AG04450 (cell line): ENCODE measurements around the gene HECW1. TPM values are rescaled to one million over a fixed set of nuclear protein-coding genes. Genes with fewer than 3 reads are reported as not detected.
"Not testable (repeated sequence)": the region's sequence is repeated elsewhere in the genome, so short reads cannot be mapped to it uniquely, and the experiment has no call there.

Source experiments
- CTCF ChIA-PET: fragments of 300-600, 350-600 bp; formaldehyde crosslinking; extraction: SDS; loops from one replicate; lab custom pipeline; 2022; ENCODE audit warnings: antibody characterized with exemption, inconsistent platforms; lab: Charles Lee
- POLR2A ChIA-PET: fragments of 350-600 bp; formaldehyde crosslinking; extraction: SDS; loops from one replicate; lab custom pipeline; 2021; ENCODE audit warnings: antibody characterized with exemption, inconsistent platforms; lab: Yijun Ruan, JAX
- DNase-seq: peaks from one replicate; pipeline ENCODE4 v3.0.0-alpha.2; 2011; ENCODE audit warnings: low read depth, low spot score
- H3K27ac ChIP-seq: one replicate; pipeline ENCODE4 v1.5.1; 2012; ENCODE audit warnings: low read depth, low read length, control low read depth
- H3K27me3 ChIP-seq: one replicate; pipeline ENCODE4 v1.6.0; 2012; ENCODE audit warnings: low read length; ENCODE audit not compliant: control insufficient read depth, insufficient read depth
- H3K4me3 ChIP-seq: 2 replicates; pipeline ENCODE4 v1.5.1; 2011; ENCODE audit warnings: mild to moderate bottlenecking, low read depth, low read length, control low read depth
- H3K9me3 ChIP-seq: 2 replicates; pipeline ENCODE4 v1.5.1; 2012; ENCODE audit warnings: low read length; ENCODE audit not compliant: control insufficient read depth, insufficient read depth
- polyA plus RNA-seq: library from polyadenylated mRNA; depleted of rRNA; stranded (reverse); fragments of >200 nt; gene quantifications from 2 replicates; pipeline ENCODE4 v1.2.3, GENCODE V29; 2011
- TF ChIP-seq, protein P1 (sequence below): IDR thresholded peaks from 2 replicates; pipeline ENCODE4 v1.5.1; 2011; ENCODE audit warnings: low read depth, low read length, control low read depth, inconsistent platforms

The HECW1 gene
- polyA plus RNA-seq, 1 experiment: 2.6 TPM

DNA sequence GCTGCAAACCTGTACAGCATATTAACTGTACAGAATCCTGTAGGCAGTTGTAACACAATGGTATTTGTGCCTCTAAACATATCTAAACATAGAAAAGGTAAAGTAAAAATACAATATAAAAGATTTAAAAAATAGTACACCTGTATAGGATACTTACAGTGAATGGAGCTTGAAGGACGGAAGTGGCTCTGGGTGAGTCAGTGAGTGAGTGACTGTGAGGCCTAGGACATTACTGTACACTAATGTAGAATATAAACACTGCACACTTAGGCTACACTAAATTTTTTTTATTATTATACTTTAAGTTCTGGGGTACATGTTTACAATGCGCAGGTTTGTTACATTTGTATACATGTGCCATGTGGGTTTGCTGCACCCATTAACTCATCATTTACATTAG lies 373.1 kb downstream of the HECW1 start:
- no peaks in the 10 kb centered on the region for H3K9me3 ChIP-seq
- peaks cover 4% of the 10 kb centered on the region for H3K27me3 ChIP-seq
- TF ChIP-seq, protein P1, sequence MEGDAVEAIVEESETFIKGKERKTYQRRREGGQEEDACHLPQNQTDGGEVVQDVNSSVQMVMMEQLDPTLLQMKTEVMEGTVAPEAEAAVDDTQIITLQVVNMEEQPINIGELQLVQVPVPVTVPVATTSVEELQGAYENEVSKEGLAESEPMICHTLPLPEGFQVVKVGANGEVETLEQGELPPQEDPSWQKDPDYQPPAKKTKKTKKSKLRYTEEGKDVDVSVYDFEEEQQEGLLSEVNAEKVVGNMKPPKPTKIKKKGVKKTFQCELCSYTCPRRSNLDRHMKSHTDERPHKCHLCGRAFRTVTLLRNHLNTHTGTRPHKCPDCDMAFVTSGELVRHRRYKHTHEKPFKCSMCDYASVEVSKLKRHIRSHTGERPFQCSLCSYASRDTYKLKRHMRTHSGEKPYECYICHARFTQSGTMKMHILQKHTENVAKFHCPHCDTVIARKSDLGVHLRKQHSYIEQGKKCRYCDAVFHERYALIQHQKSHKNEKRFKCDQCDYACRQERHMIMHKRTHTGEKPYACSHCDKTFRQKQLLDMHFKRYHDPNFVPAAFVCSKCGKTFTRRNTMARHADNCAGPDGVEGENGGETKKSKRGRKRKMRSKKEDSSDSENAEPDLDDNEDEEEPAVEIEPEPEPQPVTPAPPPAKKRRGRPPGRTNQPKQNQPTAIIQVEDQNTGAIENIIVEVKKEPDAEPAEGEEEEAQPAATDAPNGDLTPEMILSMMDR: no peak
- ChIA-PET CTCF (interaction anchor here (1.1 kb wide), 1 partner anchor 214 kb away, joined by 4 read pairs; no protein-coding TSS in a partner anchor), POLR2A (no interaction called here)
- no peak for DNase-seq
- no peak overlapping the region for H3K4me3 ChIP-seq
- H3K27ac ChIP-seq: no peak overlapping the region

DNA sequence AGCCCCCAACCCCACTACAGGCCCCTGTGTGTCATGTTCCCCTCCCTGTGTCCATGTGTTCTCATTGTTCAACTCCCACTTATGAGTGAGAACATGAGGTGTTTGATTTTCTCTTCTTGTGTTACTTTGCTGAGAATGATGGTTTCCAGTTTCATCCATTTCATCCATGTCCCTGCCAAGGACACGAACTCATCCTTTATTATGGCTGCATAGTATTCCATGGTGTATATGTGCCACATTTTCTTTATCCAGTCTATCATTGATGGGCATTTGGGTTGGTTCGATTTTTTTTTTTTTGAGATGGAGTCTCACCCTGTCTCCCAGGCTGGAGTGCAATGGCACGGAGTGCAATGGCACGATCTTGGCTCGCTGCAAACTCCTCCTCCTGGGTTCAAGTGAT lies 373.6 kb downstream of the HECW1 start:
- H3K27ac ChIP-seq, DNase-seq, H3K9me3 ChIP-seq, H3K4me3 ChIP-seq, CTCF ChIA-PET, H3K27me3 ChIP-seq, POLR2A ChIA-PET: not testable (repeated sequence)

- TF ChIP-seq, protein P1: no peak
- ChIA-PET POLR2A (no interaction called here), CTCF (interaction anchor here (1.2 kb wide), 1 partner anchor 352 kb away, joined by 3 read pairs; no protein-coding TSS in a partner anchor)
- no peak for DNase-seq
- no peaks in the 10 kb centered on the region for H3K9me3 ChIP-seq
- H3K4me3 ChIP-seq: no peak overlapping the region
- H3K27ac ChIP-seq: no peak overlapping the region
- peaks cover 4% of the 10 kb centered on the region for H3K27me3 ChIP-seq
Measured at GRCh38 chr7:43486634-43487033, 374.2 kb downstream of the HECW1 start.

DNA sequence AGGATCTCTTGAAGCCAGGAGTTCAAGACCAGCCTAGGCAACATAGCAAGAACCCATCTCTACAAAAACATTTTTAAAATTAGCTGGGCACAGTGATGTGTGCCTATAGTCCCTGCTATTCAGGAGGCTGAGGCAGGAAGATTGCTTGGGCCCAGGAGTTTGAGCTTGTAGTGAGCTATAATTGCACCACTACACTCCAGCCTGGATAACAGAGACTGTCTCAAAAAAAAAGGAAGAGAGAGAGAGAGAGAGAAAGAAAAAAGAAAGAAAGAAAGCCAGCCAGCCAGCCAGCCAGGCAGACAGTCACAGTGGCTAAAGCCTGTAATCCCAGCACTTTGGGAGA lies 375.3 kb downstream of the HECW1 start:
- Histone ChIP-seq H3K27ac (no peak overlapping the region), H3K27me3 (peaks cover 6% of the 10 kb centered on the region), H3K9me3 (no peaks in the 10 kb centered on the region), H3K4me3 (no peak overlapping the region)
- POLR2A ChIA-PET: no interaction called here
- CTCF ChIA-PET: interaction anchor here (1.2 kb wide), 1 partner anchor 351 kb away, joined by 3 read pairs; no protein-coding TSS in a partner anchor
- TF ChIP-seq, protein P1: no peak
- no peak for DNase-seq

DNA sequence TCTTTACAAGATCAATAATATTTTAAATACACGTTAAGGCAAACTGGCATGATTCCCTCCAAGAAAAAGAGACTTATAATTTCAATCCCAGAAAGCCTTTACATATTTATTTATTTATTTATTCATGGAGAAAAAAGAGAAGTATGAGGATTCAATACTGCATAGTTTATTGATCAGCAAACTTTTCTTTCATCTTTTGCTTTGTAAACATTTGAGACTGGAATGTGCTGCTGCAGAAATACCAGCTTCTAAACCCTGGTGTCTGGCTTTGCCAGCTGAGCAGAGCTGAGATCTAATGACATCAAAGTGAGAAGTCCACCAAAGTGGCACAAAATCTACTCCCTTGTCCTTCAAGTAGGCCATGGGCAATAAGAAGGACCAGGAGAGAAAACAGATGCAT lies 376.8 kb downstream of the HECW1 start:
- Histone ChIP-seq H3K4me3 (no peak overlapping the region), H3K27me3 (peaks cover 15% of the 10 kb centered on the region), H3K27ac (no peak overlapping the region), H3K9me3 (no peaks in the 10 kb centered on the region)
- TF ChIP-seq, protein P1: no peak
- POLR2A ChIA-PET: no interaction called here
- DNase-seq: no peak
- CTCF ChIA-PET: no interaction called here
